ENCODE measurements around the gene MOGAT2. TPM values are rescaled to one million over a fixed set of nuclear protein-coding genes. Genes with fewer than 3 reads are reported as not detected.

Gene MOGAT2
- total RNA-seq, 1 donor, result not detected

- TF ChIP-seq CTCF (IDR thresholded peaks at IDR 0.05; ENCODE audit: extremely low read depth, low read depth, low read length), result no peak
- Histone ChIP-seq H3K4me2 (ENCODE audit: insufficient read depth, low read length) (peak overlapping the region; percentile 33), H2AFZ (ENCODE audit: low read length) (peak overlapping the region; percentile 15), H3K27ac (ENCODE audit: low read depth, low read length) (no peak overlapping the region), H3K27me3 (ENCODE audit: insufficient read depth, low read length) (peaks cover 11% of the 10 kb centered on the region), H4K20me1 (ENCODE audit: insufficient read depth, low read length) (no peaks in the 10 kb centered on the region), H3K4me1 (ENCODE audit: insufficient read depth, low read length) (peaks cover 9% of the 10 kb centered on the region), H3K36me3 (ENCODE audit: insufficient read depth, low read length) (no peaks in the 10 kb centered on the region), H3K79me2 (ENCODE audit: insufficient read depth, low read length) (no peaks in the 10 kb centered on the region), H3K4me3 (ENCODE audit: insufficient read depth, low read length) (no peak overlapping the region), H3K9me3 (ENCODE audit: low read depth, low read length) (no peaks in the 10 kb centered on the region)
- DNase-seq (ENCODE audit: insufficient read length, low spot score, missing footprints), result no peak
These were observed 27.6 kb upstream of the MOGAT2 start for GRCh38 chr11:75689863-75690609.

- Histone ChIP-seq H2AFZ (ENCODE audit: low read length) (no peak overlapping the region), H3K36me3 (ENCODE audit: insufficient read depth, low read length) (no peaks in the 10 kb centered on the region), H3K4me1 (ENCODE audit: insufficient read depth, low read length) (peaks cover 9% of the 10 kb centered on the region), H3K27me3 (ENCODE audit: insufficient read depth, low read length) (peaks cover 16% of the 10 kb centered on the region), H3K79me2 (ENCODE audit: insufficient read depth, low read length) (no peaks in the 10 kb centered on the region), H3K4me2 (ENCODE audit: insufficient read depth, low read length) (no peak overlapping the region), H3K9me3 (ENCODE audit: low read depth, low read length) (no peaks in the 10 kb centered on the region), H3K4me3 (ENCODE audit: insufficient read depth, low read length) (no peak overlapping the region), H3K27ac (ENCODE audit: low read depth, low read length) (no peak overlapping the region), H4K20me1 (ENCODE audit: insufficient read depth, low read length) (no peaks in the 10 kb centered on the region)
- DNase-seq (ENCODE audit: insufficient read length, low spot score, missing footprints), result no peak
- TF ChIP-seq CTCF (IDR thresholded peaks at IDR 0.05; ENCODE audit: extremely low read depth, low read depth, low read length), result no peak
These were observed 25.8 kb upstream of the MOGAT2 start for GRCh38 chr11:75691804-75692203.

- no peak for DNase-seq (ENCODE audit: insufficient read length, low spot score, missing footprints)
- no peaks in the 10 kb centered on the region for H4K20me1 ChIP-seq (ENCODE audit: insufficient read depth, low read length)
- H3K27me3 ChIP-seq (ENCODE audit: insufficient read depth, low read length), result peaks cover 32% of the 10 kb centered on the region
- no peak for TF ChIP-seq CTCF (IDR thresholded peaks at IDR 0.05; ENCODE audit: extremely low read depth, low read depth, low read length)
- no peaks in the 10 kb centered on the region for H3K4me1 ChIP-seq (ENCODE audit: insufficient read depth, low read length)
- no peak overlapping the region for H3K27ac ChIP-seq (ENCODE audit: low read depth, low read length)
- no peak overlapping the region for H2AFZ ChIP-seq (ENCODE audit: low read length)
- H3K36me3 ChIP-seq (ENCODE audit: insufficient read depth, low read length), result no peaks in the 10 kb centered on the region
- H3K79me2 ChIP-seq (ENCODE audit: insufficient read depth, low read length), result no peaks in the 10 kb centered on the region
- no peak overlapping the region for H3K4me2 ChIP-seq (ENCODE audit: insufficient read depth, low read length)
- no peak overlapping the region for H3K4me3 ChIP-seq (ENCODE audit: insufficient read depth, low read length)
- no peaks in the 10 kb centered on the region for H3K9me3 ChIP-seq (ENCODE audit: low read depth, low read length)
These were observed 19.6 kb upstream of the MOGAT2 start for GRCh38 chr11:75697906-75698581.

GRCh38 chr11:75700940-75701339 lies 16.7 kb upstream of the MOGAT2 start:
- Histone ChIP-seq H3K79me2 (ENCODE audit: insufficient read depth, low read length) (no peaks in the 10 kb centered on the region), H3K9me3 (ENCODE audit: low read depth, low read length) (no peaks in the 10 kb centered on the region), H3K36me3 (ENCODE audit: insufficient read depth, low read length) (no peaks in the 10 kb centered on the region), H3K4me3 (ENCODE audit: insufficient read depth, low read length) (no peak overlapping the region), H3K27ac (ENCODE audit: low read depth, low read length) (no peak overlapping the region), H2AFZ (ENCODE audit: low read length) (no peak overlapping the region), H3K4me2 (ENCODE audit: insufficient read depth, low read length) (no peak overlapping the region), H3K4me1 (ENCODE audit: insufficient read depth, low read length) (no peaks in the 10 kb centered on the region), H4K20me1 (ENCODE audit: insufficient read depth, low read length) (no peaks in the 10 kb centered on the region), H3K27me3 (ENCODE audit: insufficient read depth, low read length) (peaks cover 28% of the 10 kb centered on the region)
- TF ChIP-seq CTCF (IDR thresholded peaks at IDR 0.05; ENCODE audit: extremely low read depth, low read depth, low read length), result no peak
- no peak for DNase-seq (ENCODE audit: insufficient read length, low spot score, missing footprints)
